Inferior parietal cortex (tissue), 1 donor: ENCODE data around the gene SLC26A8.
A peak's percentile ranks its signal among the peaks of the same experiment; 100 is the strongest.
"Not testable (repeated sequence)": the region's sequence is repeated elsewhere in the genome, so short reads cannot be mapped to it uniquely, and the experiment has no call there.

Experiments
- DNase-seq: peaks from one replicate; pipeline ENCODE4 v3.0.0-alpha.2; 2016; ENCODE audit errors: extremely low spot score

Gene SLC26A8

GRCh38 chr6:36050947-36051710, 26.7 kb upstream of the SLC26A8 start:
- DNase-seq = no peak

DNA sequence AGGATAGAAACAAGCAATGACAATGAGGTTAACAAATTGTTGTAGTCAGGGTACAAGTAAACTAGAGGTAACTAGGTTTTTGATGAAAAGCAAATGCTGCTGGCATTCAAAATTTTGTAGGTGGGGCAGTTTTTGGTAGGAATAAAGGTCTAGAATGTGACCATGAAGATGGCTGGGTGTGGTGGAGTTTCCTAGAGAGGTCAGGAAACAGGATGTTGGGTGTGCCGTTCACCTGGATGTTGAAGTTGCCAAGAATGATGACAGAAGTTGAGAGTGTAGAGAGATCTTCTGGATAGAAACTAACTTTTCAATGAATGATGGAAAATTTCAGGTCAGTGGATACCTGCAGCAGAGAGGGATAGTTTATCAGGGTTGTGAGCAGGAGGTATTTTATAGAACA, 25.9 kb upstream of the SLC26A8 start:
- DNase-seq = no peak

GRCh38 chr6:36049582-36049981, 25.1 kb upstream of the SLC26A8 start:
- no peak for DNase-seq

GRCh38 chr6:36042618-36043260, 18.3 kb upstream of the SLC26A8 start:
- no peak for DNase-seq

GRCh38 chr6:36040958-36041357, 16.5 kb upstream of the SLC26A8 start:
- no peak for DNase-seq

DNA sequence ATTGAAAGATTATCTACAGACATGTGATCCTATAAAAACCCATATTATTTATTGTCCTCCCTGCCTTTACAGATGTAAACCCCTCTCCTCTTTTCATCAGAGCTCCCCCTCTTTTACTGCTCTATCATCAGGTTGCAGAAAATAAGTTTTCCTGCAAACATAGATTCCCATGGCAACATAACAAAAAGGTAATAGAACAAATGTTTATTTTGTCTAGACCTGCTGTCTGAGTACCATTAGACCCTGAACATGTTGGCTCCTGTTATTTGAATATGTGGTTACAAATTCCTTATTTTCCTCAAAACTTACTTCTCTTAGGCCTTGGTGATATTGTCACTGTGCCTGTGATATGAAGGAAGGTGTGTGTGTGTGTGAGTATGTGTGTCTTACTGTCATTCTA, 14.7 kb upstream of the SLC26A8 start:
- no peak for DNase-seq

DNA sequence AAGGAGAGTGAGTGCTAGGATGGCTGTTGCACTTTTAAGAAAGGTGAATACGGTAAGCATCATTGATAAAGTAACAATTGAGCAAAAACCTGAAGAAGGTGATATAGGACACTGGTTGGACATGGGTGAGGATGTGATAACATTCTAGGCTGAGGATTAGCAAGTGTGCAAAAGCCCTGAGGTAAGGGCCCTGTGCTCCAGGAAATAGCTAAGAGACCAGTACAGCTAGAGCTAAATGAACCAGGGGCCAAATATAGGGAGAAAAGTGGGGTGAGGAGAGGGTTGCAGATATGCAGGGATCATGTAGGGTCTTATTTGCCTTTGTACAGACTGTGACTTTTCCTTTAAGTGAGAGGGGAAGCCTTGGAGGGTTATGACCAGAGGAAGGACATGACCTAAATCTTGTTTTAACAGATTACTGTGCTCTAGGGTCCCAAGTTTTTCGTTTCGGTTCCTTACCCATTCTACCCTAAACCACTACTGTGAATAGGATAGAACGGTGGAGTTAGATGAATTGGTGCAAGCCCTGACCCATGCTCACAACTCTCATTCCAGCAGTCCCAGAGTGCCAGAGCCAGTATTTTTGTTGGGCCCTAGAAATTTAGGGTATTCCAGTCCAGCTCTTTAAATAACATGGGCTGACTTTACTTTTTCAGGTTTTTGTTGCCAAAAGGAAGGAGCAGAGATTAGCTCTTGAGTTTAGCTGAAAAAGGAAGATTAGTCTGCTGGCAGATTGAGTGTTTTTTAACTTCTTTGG, 13.9 kb upstream of the SLC26A8 start:
- DNase-seq = no peak

- DNase-seq = no peak
Observed at GRCh38 chr6:36035225-36035624, 10.8 kb upstream of the SLC26A8 start.

DNA sequence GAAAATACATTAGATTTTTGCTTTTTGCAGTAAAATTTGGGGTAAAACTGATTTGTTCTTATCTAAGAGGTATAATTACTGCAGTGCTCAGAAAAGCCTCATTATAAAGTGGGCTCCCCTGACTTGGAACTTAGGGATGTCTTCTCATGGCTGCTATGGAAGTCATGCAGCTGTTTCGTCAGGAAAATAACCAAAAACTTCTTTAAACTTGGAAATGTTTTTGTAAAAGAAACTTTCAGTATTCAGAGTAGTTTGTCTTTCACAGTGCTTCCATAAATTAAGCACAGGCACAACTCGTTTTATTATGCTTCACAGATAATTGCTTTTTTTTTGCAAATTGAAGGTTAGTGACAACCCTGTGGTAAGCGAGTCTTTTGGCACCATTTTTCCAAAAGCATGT, 10.0 kb upstream of the SLC26A8 start:
- DNase-seq = no peak

DNA sequence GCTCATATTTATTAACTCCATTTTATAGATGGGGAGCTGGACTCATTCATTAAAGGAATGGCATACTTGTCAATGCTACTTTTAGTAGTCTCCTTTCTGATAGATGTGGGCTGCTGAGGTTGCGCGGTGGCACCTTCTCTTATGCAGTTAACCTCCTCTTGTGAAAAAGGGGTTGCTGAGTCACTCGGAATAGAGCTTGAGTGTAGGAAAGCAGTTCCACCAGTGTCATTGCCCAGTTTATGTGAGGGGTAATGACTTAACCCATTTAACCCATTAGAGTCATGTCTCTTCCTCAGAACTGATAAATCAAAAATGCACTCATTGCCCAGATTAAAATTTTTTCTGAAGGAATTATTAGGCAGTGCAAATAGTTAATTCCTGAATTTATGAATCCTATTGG, 9.5 kb upstream of the SLC26A8 start:
- no peak for DNase-seq

GRCh38 chr6:36033144-36033543, 8.7 kb upstream of the SLC26A8 start:
- not testable (repeated sequence) for DNase-seq

DNA sequence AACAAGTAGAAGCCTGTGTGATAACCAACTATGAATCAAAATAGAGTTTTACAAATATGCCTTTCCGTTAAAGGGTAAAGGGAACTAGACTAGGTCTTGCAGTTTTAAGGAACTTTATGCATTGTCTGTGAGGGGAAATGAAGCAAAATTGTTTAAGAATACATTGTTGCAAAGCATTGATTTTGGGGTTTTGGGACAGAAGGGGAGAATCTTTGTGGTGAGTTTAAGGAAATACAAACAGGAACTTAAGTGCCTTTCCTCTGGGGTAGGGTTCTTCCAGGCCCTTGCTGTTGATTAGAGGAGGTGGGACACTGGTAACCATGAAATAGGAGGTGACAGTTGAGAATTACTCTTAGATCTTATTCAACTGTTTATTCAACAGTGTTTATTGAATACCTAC, 7.8 kb upstream of the SLC26A8 start:
- no peak for DNase-seq

DNA sequence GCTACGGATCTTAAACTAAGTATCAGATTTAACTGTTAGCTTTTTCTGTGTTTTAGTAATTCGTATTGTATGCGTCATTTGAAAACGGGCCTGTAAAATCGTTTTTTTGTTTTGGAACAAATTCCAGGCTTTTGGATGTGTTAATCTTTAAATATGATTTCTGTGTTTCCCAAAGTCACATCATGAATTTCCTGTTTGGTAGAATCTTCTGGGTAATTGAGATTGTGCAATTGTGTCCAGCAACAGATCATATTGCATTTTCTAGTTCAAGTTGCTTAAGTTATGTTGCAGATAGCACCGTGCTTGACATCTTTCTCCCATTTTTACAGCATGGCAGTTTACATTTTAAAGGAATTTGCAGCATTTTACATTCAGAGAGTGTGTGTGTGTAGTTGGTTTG, 5.0 kb upstream of the SLC26A8 start:
- DNase-seq = no peak

DNA sequence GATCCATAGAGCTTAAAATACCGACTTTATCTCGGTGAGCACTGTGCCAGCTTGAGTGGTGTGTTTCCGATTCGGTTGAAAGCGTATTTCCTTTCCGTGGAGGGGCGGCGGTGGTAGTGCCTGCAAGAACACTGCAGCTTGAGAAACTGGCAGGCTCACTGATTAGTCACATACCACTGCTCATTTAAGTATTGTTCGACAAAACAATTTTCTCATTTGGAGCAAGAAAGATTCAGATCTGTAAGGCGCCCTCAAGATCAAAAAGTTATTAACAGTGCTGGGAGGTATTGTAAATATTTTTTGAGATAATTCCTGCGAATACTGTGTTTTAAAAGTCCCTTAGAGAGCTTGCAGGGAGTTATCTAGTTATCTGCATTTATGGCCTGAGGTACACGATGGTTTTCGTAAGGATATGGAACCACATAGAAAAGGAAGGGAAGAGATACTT, 4.5 kb upstream of the SLC26A8 start:
- DNase-seq = peak; percentile 60

DNA sequence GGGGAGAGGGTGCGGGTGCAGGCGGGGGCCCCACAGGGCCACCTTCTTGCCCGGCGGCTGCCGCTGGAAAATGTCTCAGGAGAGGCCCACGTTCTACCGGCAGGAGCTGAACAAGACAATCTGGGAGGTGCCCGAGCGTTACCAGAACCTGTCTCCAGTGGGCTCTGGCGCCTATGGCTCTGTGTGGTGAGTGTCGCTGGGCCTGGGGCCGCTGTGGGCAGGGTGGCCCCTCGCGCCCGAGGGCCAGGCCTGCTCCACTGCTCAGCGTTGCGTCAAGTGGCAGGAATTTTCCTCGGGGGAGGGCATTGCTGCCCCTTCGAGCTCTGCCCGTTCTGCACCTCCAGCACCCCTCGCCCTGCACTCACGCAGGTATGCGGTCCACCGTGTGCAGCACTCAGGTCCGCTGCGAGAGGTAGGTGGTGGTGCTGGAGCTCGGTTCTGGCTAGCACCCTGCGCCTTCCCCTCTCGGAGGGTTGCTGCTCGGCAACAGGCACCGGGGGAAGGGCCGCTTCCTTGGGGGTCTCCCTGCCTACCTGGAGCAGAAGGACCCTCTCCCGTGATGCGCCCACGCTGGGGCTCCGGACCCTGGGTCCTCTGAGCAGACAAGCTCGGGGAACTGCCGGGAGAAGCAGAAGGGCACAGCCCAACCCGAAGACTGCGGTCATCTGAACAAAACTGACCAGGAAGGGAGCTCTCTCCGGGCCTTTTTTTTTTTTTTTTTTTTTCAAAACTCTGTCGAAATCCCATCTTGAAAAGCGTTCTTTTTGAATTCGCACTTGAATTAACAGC, 3.8 kb upstream of the SLC26A8 start:
- DNase-seq = peak; percentile 26

DNA sequence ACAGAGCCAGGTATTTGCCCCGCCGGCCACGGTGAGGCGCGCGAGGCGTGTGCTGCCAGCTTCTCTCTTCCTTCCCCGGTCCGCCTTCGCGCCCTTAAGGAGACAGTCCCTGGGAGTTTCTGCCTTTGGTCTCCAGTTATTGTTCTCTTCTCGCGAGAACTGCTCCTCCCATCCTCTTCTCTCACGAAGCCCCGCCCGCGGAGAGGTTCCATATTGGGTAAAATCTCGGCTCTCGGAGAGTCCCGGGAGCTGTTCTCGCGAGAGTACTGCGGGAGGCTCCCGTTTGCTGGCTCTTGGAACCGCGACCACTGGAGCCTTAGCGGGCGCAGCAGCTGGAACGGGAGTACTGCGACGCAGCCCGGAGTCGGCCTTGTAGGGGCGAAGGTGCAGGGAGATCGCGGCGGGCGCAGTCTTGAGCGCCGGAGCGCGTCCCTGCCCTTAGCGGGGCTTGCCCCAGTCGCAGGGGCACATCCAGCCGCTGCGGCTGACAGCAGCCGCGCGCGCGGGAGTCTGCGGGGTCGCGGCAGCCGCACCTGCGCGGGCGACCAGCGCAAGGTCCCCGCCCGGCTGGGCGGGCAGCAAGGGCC, 3.2 kb upstream of the SLC26A8 start, which contains the start of gene MAPK14:
Gene MAPK14, plus strand, starts transcription at position 308 of the 587 bp plus-strand sequence. CDS start 350 bp downstream, outside the sequence.
- DNase-seq = peak; percentile 100

- DNase-seq = no peak
Observed at GRCh38 chr6:36025932-36026327, 1.5 kb upstream of the SLC26A8 start.

- no peak for DNase-seq
Observed at GRCh38 chr6:36025260-36025931, 955 bp upstream of the SLC26A8 start.

- no peak for DNase-seq
Observed at GRCh38 chr6:36020154-36020553, 4.3 kb downstream of the SLC26A8 start.

GRCh38 chr6:36019167-36019566, 5.3 kb downstream of the SLC26A8 start:
- no peak for DNase-seq

DNA sequence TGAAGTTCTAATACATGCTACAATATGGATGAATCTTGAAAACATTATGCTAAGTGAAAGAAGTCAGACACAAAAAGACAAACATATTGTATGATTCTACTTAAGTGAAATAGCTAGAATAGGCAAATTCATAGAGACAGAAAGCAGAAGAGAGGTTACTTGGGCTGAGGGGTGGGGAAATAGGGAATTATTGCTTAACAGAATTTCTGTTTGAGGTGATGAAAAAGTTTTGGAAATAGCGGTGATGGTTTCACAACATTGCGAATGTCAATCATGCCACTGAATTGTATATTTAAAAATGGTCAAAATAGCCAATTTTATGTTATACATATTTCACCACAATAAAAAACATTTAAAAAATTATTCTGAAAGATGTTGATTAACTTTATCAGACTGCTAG, 6.1 kb downstream of the SLC26A8 start:
- no peak for DNase-seq
